GM18519 (cell line): ENCODE results near the gene RANGRF.
"Not testable (repeated sequence)": the region's sequence is repeated elsewhere in the genome, so short reads cannot be mapped to it uniquely, and the experiment has no call there.

Experiments used
- ATAC-seq: cut with Tn5 transposase; IDR thresholded peaks from one replicate; pipeline ENCODE4 v1.9.1; 2021; ENCODE audit warnings: mild to moderate bottlenecking, moderate library complexity; ENCODE audit not compliant: unreplicated experiment, low FRiP score

RANGRF gene, protein sequence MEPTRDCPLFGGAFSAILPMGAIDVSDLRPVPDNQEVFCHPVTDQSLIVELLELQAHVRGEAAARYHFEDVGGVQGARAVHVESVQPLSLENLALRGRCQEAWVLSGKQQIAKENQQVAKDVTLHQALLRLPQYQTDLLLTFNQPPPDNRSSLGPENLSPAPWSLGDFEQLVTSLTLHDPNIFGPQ

DNA sequence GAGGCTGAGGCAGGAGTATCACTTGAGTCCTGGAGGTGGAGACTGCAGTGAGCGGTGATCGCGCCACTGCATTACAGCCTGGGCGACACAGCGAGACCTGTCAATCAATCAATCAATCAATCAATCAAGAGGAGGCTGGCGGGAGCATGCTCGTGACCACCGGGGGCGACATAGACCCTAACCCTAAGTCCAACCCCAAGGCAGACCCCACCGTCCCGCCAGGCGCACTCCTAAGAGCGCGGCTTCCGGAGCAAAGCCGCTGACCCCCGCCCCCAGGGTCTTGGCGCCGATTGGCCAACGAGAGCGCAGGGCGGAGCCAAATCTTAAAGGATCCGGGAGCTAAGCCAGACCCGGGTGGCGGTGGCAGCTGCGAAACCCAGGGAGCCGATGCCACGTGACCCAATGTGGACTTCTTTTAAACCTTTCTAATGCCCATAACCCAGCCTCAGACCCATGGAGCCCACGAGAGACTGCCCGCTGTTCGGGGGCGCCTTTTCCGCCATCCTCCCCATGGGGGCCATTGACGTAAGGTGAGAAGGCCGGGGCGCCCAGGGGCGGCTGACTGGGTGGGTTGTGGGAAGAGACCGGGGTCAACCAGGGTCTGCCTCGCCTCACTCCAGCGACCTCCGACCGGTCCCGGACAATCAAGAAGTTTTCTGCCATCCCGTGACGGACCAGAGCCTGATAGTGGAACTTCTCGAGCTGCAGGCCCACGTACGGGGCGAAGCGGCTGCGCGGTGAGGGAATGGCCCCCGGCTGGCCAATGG, at the start of gene RANGRF:
TSS of gene RANGRF (plus strand) at position 335 of the 767 bp plus-strand sequence. CDS start at position 454, 119 bp downstream.
- no peak for ATAC-seq

DNA sequence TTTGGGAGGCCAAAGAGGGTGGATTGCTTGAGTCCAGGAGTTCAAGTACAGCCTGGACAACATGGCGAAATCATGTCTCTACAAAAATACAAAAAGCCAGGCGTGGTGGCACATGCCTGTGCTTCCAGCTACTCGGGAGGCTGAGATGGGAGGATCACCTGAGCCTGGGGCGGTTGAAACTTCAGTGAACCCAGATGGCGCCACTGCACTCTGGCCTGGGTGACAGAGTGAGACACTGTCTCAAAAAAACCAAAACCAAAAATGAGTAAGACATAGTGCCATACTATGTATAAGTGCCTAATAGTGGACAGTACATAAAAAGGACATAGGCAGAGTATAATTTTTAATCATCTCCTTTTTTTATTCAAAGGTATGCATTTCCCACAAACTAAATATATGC, 44.6 kb upstream of the RANGRF start:
- no peak for ATAC-seq

DNA sequence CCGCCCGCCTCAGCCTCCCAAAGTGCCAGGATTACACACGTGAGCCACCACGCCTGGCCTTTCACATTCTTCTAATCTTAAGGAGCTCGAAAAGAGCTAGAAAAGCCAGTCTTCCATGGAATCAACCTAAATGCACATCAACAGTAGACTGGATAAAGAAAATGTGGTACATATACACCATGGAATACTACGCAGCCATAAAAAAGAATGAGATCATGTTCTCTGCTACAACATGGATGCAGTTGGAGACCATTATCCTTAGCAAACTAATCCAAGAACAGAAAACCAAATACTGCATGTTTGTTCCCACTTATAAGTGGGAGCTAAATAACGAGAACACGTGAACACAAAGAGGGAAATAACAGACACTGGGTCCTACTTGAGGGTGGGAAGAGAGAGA, 43.7 kb upstream of the RANGRF start:
- ATAC-seq: no peak

DNA sequence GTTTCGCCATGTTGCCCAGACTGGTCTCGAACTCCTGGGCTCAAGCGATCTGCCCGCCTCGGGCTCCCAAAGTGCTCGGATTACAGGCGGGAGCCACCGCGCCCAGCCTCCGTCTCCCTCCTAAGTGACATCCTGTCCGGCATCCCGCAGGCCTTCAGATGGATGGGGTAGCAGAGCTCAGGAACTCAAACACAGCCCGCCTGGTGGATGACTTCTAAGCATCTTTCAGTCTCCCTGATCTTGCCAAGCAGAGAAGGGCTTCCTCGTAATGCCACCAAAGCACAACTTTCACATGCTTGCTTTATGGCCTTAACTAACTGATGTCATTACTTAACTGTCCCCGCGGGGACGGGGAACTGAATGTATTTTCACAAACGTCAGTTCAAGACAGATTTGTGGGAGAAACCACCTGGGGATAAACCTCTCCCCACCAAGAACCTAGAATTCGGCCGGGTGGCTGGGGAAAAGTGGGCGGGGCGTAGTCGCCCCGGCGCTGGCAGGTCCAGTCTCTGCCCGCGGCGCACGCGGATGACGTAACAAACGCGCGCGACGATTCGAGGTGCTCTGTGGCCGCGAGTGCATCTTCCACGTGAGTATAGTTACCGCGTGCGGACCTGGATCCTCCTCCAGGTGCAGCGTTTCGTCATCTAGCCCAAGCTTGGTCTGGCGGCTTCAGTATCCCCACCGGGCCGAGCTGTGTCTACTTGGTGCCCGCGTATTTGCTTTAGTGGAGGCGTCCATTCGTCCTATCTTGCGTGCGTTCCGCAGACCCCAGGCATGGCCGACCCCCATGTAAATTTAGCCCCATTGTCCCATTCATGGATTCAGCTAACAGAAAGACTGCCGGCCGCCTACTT, 39.5 kb upstream of the RANGRF start, which contains the start of gene PFAS:
TSS of gene PFAS (plus strand) at position 539 of the 857 bp plus-strand sequence. CDS start 4,649 bp downstream, outside the sequence.
- peak; percentile 36 for ATAC-seq

DNA sequence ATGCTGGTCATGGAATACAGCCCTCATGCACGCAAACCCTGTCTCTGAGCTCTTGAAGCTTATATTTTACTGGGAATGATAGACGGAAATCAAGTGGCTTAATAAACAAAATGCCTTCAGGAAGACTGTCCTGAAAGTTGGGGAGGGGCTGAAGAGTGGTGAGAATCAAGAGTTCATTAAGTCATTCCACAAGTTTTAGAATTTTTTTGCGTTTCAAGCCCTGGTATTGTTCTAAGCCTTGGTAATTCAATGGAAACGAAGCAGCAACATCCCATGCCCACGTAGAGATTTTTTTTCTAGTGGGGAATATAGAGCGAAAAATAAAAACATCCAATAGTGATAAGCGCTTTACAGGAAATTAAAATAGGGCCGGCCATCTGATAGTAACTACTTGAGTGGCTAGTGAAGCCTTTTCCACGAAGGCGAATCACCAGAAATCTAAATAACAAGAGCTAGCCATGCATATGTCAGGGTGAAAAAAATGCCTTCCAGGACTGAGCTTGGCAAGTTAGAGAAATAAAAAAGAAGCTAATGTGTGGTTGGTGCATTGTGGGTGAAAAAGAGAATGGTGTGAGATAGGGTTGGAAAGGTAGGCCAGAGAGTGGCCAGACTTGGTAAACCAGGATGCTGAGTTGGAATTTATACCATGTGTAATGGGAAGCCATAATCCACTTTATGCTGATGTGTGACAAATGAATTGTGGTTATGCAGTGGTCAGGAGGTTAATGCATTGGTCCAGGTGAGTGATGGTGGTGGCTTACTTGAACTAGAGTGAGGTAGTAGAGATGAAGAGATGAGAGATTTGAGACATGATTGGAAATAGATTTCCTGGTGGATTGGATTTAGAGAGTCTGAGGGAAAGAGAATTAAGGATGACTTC, 38.6 kb upstream of the RANGRF start:
- ATAC-seq: no peak

DNA sequence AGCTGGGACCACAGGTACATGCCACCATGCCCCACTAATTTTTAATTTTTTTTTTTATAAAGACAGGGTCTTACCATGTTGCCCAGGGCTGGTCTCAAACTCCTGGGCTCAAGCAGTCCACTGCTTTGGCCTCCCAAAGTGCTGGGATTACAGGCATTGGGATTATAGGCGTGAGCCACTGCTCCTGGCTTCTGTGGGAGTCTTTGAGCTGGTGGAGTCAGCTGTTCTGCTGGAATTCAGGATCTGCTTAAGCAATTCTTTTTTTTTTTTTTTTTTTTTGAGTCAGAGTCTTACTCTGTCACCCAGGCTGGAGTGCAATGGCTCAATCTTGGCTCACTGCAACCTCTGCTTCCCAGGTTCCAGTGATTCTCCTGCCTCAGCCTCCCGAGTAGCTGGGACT, 37.1 kb upstream of the RANGRF start:
- ATAC-seq: not testable (repeated sequence)

DNA sequence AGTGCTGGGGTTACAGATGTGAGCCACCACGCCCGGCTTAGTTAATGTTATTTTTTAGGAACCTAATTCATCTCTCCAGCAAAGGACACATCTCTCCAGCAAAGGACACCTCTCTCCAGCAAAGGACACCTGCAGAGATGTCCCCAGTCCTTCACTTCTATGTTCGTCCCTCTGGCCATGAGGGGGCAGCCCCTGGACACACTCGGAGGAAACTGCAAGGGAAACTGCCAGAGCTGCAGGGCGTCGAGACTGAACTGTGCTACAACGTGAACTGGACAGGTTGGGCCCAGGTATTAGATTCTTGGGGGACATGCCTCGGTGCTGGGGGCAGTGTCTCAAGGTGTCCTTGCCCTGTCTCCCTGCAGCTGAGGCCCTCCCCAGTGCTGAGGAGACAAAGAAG, 34.7 kb upstream of the RANGRF start:
- no peak for ATAC-seq

DNA sequence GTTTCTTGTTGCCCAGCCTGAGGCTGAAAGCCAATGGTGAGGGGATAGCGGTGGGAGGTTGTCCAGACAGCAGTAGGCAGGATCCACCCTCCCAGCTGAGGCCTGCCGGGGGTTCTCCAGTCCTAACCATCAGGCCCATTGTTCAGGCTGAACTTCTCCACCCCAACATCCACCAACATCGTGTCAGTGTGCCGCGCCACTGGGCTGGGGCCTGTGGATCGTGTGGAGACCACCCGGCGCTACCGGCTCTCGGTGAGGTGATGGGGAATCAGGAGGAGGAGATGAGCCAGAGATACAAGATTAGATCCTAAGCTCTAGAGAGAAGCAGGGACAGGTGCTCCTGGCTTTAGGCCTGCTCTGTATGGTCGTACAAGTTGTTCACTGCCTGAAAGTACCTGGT, 33.6 kb upstream of the RANGRF start:
- no peak for ATAC-seq

DNA sequence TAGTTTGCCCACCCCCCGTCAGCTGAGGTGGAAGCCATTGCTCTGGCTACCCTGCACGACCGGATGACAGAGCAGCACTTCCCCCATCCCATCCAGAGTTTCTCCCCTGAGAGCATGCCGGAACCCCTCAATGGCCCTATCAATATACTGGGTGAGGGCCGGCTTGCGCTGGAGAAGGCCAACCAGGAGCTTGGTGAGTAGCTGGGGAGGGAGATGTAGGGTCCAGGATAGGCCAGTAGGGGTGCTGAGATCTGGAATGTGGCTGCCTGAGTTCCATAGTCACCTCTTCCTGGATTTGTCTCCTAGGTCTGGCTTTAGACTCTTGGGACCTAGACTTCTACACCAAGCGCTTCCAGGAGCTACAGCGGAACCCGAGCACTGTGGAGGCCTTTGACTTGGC, 33.0 kb upstream of the RANGRF start:
- ATAC-seq: no peak

DNA sequence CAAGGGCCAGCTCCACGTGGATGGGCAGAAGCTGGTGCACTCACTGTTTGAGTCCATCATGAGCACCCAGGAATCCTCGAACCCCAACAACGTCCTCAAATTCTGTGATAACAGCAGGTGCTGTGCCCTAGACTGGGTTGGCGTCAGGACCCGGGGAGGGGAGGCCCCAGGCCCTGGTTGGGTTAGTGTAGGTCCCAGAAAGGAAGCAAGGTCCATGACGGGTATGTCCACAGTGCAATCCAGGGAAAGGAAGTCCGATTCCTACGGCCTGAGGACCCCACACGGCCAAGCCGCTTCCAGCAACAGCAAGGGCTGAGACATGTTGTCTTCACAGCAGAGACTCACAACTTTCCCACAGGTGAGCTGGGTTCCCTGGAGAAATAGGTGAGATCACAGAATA, 32.2 kb upstream of the RANGRF start:
- no peak for ATAC-seq

DNA sequence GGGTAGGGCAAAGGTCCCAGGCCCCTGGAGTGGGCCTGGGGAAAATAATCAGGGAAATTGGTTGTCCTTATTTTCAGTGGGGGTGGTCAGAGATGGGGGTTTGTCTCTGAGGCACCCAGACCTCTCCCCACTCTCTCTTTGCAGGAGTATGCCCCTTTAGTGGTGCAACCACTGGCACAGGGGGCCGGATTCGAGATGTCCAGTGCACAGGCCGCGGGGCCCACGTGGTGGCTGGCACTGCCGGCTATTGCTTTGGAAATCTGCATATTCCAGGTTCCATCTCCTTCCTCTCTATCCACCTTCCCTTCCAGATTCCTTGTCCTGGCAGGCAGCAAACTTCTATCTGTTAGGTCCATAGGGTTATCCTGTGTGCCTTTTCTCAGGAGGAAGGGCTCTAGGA, 31.8 kb upstream of the RANGRF start:
- no peak for ATAC-seq

DNA sequence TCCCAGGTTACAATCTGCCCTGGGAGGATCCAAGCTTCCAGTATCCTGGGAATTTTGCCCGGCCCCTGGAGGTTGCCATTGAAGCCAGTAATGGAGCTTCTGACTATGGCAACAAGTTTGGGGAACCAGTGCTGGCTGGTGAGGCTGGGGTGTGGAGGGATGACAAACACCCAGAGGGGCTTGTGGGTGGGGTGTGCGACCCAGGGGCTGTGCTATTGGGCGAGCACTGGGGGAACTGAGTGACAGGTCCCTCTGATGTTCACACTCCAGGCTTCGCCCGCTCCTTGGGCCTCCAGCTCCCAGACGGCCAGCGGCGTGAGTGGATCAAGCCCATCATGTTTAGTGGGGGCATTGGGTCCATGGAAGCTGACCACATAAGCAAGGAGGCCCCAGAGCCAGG, 30.7 kb upstream of the RANGRF start:
- ATAC-seq: no peak

DNA sequence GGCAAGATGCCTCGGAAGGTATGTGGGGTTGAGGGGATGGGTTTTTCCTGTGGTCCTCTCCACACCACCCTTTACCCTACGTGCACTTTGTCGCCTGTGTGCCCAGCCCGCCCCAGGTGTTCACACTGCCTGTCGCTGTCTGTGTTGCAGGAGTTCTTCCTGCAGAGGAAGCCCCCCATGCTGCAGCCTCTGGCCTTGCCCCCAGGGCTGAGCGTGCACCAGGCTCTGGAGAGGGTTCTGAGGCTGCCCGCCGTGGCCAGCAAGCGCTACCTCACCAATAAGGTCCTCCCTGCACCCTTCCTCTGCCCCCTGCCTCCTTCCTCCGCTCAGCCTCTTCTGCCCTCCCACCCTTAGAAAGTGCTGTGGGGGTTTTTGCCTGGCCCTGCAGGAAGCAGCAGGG, 24.1 kb upstream of the RANGRF start:
- ATAC-seq: no peak

DNA sequence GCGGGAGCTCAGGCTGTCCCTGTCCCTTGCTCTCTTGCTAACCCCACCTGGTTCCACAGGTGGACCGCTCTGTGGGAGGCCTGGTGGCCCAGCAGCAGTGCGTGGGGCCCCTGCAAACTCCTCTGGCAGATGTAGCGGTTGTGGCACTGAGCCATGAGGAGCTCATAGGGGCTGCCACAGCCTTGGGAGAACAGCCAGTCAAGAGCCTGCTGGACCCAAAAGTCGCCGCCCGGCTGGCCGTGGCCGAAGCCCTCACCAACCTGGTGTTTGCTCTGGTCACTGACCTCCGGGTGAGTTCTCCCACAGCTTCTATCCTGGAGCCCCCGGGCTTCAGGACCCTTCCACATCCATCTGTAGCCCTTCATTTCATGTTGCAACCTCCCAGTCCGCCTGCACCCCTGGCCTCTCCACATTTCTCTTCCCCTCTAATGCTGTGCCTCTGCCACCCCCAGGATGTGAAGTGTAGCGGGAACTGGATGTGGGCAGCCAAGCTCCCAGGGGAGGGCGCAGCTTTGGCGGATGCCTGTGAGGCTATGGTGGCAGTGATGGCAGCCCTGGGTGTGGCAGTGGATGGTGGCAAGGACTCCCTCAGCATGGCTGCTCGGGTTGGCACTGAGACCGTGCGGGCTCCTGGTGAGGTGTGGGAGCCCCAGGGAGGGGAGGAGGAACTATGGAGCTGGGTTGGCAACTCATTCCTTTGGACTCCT, 23.5 kb upstream of the RANGRF start:
- no peak for ATAC-seq

DNA sequence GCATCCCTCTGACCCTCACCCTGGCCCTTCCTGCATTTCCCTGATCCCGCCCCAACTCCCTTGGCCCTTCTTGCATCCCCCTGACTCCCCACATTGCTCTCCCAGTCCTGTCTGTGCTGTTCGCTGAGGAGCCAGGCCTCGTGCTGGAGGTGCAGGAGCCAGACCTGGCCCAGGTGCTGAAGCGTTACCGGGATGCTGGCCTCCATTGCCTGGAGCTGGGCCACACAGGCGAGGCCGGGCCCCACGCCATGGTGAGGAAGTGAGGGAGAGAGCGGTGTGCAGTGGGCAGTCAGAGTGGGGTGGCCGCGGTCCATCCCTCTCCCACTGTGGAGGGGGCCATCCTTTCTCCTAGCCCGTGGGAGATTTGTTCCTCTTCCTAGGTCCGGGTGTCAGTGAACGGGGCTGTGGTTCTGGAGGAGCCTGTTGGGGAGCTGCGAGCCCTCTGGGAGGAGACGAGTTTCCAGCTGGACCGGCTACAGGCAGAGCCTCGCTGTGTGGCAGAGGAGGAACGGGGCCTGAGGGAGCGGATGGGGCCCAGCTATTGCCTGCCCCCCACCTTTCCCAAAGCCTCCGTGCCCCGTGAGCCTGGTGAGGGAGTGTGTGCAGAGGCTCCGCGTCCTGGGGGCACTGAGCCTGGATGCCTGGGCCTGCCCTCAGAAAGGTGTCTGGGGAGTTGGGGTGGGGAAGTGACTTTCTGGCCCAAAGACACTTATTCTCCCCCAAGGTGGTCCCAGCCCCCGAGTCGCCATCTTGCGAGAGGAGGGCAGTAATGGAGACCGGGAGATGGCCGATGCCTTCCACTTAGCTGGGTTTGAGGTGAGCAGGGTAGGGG, 21.6 kb upstream of the RANGRF start:
- ATAC-seq: no peak

DNA sequence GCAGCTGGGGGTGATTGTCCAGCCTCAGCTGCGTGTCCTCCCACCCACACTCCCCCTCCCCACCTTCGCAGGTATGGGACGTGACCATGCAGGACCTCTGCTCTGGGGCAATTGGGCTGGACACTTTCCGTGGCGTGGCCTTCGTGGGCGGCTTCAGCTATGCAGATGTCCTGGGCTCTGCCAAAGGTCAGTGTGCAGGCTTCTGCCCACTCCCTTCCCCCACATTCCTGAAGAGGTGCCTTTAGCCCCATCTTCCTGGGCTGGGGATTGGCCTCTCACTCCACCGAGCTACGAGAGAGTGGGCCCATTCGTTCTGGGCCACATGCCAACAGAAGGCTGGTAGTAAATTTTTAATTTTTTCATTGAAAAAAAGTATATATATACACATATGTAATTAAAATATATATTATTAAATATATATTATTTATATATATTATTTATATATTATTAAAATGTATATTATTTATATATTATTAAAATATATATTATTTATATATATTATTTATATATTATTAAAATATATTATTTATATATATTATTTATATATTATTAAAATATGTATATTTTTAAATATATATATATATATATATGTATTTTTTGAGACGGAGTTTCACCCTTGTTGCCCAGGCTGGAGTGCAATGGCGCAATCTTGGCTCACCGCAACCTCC, 20.9 kb upstream of the RANGRF start:
- no peak for ATAC-seq

DNA sequence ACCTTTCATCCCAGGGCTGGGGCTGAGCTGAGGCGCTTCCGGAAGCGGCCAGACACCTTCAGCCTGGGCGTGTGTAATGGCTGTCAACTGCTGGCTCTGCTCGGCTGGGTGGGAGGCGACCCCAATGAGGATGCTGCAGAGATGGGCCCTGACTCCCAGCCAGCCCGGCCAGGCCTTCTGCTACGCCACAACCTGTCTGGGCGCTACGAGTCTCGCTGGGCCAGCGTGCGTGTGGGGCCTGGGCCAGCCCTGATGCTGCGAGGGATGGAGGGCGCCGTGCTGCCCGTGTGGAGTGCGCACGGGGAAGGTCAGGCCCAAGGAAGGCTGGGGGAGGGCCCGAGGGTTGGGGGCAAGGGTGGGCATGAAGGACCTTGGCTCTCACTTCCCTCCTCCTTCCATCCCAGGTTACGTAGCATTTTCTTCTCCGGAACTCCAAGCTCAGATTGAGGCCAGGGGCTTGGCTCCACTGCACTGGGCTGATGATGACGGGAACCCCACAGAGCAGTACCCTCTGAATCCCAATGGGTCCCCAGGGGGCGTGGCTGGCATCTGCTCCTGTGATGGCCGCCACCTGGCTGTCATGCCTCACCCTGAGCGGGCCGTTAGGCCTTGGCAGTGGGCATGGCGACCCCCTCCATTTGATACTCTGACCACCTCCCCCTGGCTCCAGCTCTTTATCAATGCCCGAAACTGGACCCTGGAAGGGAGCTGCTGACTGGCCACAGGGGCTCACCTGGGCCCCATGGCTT, 19.7 kb upstream of the RANGRF start:
- ATAC-seq: no peak

DNA sequence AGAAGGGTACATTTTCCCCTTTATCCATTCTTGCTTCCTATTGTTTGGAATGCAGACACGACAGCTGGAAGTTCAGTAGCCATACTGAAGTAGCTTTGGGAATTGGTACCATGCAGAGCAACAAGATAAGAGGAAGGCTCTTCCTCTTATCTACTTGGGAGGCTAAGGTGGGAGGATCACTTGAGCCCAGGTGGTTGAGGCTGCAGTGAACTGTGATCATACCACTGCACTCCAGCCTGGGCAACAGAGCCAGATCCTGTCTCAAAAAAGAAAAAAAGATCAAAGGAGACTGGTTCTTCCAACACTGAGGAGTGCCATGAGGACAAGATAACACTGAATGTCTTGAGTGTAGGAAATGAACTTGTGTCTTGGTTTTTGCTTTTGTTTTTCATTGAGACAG, 16.0 kb upstream of the RANGRF start:
- no peak for ATAC-seq
